Measurements from ENCODE around the gene ZNF33A.
"Not testable (repeated sequence)": the region's sequence is repeated elsewhere in the genome, so short reads cannot be mapped to it uniquely, and the experiment has no call there.

The ZNF33A gene

GRCh38 chr10:38010119-38010903 lies at the start of gene ZNF33A:
Gene ZNF33A, plus strand, starts transcription at chr10:38010675. Its CDS starts 1,667 bp downstream, at chr10:38012342.
- peak; percentile 91 to 92 for DNase-seq

DNA sequence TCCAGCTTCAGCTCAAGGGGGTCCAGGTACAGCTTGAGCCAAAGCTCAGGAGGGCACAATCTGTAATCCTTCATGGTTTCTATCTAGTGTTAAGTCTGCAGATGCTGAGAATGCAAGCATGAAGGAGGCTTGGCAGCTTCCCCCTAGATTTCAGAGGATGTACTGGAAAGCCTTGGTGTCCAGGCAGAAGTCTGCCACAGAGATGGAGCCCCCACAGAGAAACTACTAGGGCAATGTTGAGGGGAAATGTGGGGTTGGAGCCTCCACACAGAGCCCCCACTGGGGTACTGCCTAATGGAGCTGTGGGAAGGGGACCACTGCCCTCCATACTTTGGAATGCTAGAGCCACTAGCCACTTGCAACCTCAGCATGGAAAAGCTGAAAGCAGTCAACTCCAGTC lies 45.5 kb upstream of the ZNF33A start:
- DNase-seq: no peak

- DNase-seq: no peak
These were observed 38.1 kb upstream of the ZNF33A start for GRCh38 chr10:37972396-37972795.

DNA sequence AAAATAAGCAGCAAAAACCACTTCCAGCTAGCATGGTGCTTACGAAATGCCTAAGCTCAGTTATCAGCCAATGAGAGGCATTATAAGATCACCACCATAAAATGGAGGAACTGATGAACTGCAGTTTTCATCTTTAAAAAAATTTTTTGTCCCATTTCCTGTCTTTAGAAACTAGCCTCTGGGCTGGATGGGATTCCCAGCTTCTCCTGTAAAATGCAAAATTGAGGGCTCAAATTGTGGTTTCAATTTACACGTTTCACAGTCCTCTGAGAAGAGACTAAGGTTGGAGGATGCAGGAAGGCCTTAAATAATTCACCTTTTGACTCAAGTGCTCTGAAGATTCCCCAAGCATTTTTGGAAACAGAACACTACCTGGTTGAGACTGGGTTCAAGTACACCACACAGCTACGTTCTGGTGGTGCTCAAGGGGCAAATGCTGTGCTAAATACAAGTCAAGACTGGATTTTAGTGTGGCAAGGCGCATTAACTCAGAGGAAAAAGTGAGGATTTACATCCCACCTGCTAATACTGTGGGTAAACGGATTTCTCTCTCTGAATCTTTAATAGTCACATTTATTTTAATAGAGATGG lies 35.0 kb upstream of the ZNF33A start:
- peak in 1 of 2 experiments; percentile 8 for DNase-seq

GRCh38 chr10:37976091-37976879 lies 34.2 kb upstream of the ZNF33A start, which contains the start of gene ZNF25:
Gene ZNF25, minus strand, starts transcription at chr10:37976647. Its CDS starts 4,925 bp downstream, at chr10:37971722.
- DNase-seq: peak; percentile 96 to 98

DNA sequence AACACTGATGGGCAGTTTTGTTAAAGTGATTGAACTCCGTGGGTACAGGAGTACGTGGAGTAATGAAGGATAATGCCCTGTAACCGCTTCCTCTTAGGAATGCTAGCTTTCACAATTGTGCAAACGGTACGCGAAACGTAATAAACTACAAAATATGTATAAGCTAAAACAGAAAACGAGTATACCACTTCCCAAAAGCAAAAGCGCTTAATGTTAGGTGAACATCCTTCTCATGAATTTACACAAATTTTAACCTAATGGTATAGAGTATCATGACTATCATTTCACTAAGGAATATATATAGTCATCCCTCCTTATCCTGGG lies 33.6 kb upstream of the ZNF33A start:
- no peak for DNase-seq

- DNase-seq: no peak
These were observed 18.8 kb upstream of the ZNF33A start for GRCh38 chr10:37991655-37992054.

- DNase-seq: no peak
These were observed 18.4 kb upstream of the ZNF33A start for GRCh38 chr10:37992083-37992482.

DNA sequence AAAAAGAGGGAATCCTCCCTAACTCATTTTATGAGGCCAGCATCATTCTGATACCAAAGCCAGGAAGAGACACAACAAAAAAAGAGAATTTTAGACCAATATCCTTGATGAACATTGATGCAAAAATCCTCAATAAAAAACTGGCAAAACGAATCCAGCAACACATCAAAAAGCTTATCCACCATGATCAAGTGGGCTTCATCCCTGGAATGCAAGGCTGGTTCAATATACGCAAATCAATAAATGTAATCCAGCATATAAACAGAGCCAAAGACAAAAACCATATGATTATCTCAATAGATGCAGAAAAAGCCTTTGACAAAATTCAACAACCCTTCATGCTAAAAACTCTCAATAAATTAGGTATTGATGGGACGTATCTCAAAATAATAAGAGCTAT lies 11.6 kb upstream of the ZNF33A start:
- not testable (repeated sequence) for DNase-seq

DNA sequence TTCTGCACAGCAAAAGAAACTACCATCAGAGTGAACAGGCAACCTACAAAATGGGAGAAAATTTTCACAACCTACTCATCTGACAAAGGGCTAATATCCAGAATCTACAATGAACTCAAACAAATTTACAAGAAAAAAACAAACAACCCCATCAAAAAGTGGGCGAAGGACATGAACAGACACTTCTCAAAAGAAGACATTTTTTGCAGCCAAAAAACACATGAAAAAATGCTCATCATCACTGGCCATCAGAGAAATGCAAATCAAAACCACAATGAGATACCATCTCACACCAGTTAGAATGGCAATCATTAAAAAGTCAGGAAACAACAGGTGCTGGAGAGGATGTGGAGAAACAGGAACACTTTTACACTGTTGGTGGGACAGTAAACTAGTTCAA lies 10.0 kb upstream of the ZNF33A start:
- DNase-seq: not testable (repeated sequence)

GRCh38 chr10:38003026-38003425 lies 7.4 kb upstream of the ZNF33A start:
- DNase-seq: no peak

- no peak for DNase-seq
These were observed 6.9 kb upstream of the ZNF33A start for GRCh38 chr10:38003588-38003987.

- no peak for DNase-seq
These were observed 2.9 kb upstream of the ZNF33A start for GRCh38 chr10:38007551-38007950.

DNA sequence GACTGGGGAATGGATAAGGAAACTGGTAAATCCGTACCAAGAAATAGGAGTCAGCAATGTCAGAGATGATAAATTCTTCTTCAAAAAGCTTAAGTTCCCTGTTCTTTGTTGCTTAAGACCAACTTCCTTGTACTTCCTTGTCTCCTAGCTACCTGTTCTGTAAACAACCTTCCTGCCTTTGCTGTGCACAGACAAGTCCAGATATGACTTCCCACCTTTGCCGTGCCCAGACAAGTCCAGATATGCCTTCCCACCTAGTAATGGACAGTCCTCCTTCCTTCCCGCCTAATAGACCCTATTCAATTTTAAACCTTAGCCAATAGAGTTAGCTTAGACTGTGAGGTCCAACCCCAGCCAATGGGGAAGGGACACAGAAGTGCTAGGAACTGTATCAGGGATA lies 2.5 kb upstream of the ZNF33A start:
- DNase-seq: no peak

- no peak for DNase-seq
These were observed 5.9 kb downstream of the ZNF33A start for GRCh38 chr10:38016354-38016753.

GRCh38 chr10:38019124-38019523 lies 8.6 kb downstream of the ZNF33A start:
- DNase-seq: not testable (repeated sequence)

- no peak for DNase-seq
These were observed 14.8 kb downstream of the ZNF33A start for GRCh38 chr10:38025283-38025682.

GRCh38 chr10:38027986-38028385 lies 17.5 kb downstream of the ZNF33A start:
- DNase-seq: no peak

DNA sequence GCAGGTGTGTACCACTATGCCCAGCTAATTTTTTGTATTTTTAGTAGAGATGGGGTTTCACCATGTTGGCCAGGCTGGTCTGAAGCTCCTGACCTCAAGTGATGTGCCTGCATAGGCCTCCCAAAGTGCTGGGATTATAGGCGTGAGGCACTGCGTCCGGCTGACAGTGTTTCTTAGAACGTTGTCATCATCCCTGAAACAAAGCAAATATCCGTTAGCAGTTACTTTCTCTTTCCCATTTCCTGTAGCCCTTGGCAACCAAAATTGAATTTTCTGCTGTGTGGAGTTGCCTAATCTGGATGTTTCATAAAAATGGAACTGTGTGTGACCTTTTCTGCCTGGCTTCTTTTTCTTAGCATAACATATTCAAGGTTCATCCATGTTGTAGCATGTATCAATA lies 22.4 kb downstream of the ZNF33A start:
- no peak for DNase-seq

- no peak for DNase-seq
These were observed 27.8 kb downstream of the ZNF33A start for GRCh38 chr10:38038107-38038931.

DNA sequence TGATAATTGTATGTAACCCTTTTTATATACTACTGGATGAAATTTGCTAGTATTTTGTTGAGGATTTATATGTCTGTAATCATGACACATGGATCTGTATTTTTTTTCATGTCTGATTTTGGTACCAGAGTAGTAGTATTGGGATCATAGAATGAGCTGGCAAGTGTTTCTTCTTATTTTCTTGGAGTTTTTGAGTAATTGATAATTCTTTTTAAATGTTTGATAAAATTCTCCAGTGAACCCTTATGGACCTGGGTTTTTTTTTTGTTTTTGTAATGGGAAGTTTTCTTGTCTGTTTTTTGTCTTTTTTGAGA lies 28.4 kb downstream of the ZNF33A start:
- DNase-seq: no peak

DNA sequence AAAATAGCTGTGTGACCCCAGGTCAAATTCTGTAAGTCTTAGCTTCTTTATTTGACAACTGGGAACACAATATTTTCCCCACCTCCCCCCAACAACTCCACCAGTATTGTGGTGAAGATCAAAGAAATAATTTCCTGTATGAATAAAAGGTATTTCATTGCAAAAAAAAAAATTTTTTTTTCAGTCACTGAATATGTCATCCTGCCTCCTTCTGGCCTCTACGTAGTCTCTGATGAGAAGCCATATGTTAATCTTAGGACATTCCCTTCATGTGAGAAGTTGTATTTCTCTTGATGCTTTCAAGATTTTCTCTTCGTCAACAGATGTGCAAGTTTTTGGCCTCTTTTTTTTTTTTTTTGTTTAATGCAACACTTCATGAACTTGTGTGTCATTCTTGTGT lies 33.0 kb downstream of the ZNF33A start:
- DNase-seq: no peak

- DNase-seq: no peak
These were observed 34.7 kb downstream of the ZNF33A start for GRCh38 chr10:38045129-38045528.

Measured in activated CD4-positive, alpha-beta T cell treated with anti-CD3 and anti-CD28 coated beads, Interleukin-2, amount 50 U/mL, for 48 hours (primary cell).